HAP-1 (cell line): Measurements from ENCODE around the gene DLG2.
"Not testable (repeated sequence)": the region's sequence is repeated elsewhere in the genome, so short reads cannot be mapped to it uniquely, and the experiment has no call there.

ENCODE experiments used
- DNase-seq, 2 experiments: peaks; one replicate each; pipeline ENCODE4 v3.0.0-alpha.2; 2016 to 2020; ENCODE audit warnings: low spot score in 2 of 2
- H3K27me3 ChIP-seq: fragments of 250-450 bp; sonication (Bioruptor Pico); 2 replicates; pipeline ENCODE4 v1.5.1; 2020; ENCODE audit warnings: low read depth, mild to moderate bottlenecking, moderate library complexity
- H3K36me3 ChIP-seq: fragments of 250-450 bp; sonication (Bioruptor Pico); replicated peaks from 2 replicates; pipeline ENCODE4 v1.5.1; 2020; ENCODE audit warnings: mild to moderate bottlenecking
- H3K4me1 ChIP-seq: fragments of 250-450 bp; sonication (Bioruptor Pico); 2 replicates; pipeline ENCODE4 v1.5.1; 2020; ENCODE audit warnings: mild to moderate bottlenecking
- H3K4me3 ChIP-seq: fragments of 250-450 bp; sonication (Bioruptor Pico); 2 replicates; pipeline ENCODE4 v1.5.1; 2020; ENCODE audit warnings: mild to moderate bottlenecking, moderate library complexity
- H3K9me3 ChIP-seq: fragments of 250-450 bp; sonication (Bioruptor Pico); 2 replicates; pipeline ENCODE4 v1.5.1; 2020; ENCODE audit warnings: mild to moderate bottlenecking, moderate library complexity
- in situ Hi-C: fragments of 300-500 bp; cut with MboI; formaldehyde crosslinking; loops from 3 replicates; pipeline ENCODE4 v1.14.3; 2020; ENCODE audit warnings: low sequenced_read_pairs, inconsistent platforms, mixed read lengths

Gene DLG2

GRCh38 chr11:85359859-85360258 lies 267.3 kb downstream of the DLG2 start:
- Histone ChIP-seq H3K9me3 (no peaks in the 10 kb centered on the region), H3K4me1 (peaks cover 28% of the 10 kb centered on the region), H3K4me3 (no peak overlapping the region), H3K27me3 (no peaks in the 10 kb centered on the region), H3K36me3 (no peaks in the 10 kb centered on the region)
- in situ Hi-C loops, result no loop called here
- DNase-seq, result peak in 1 of 2 experiments; percentile 8

- in situ Hi-C loops, result no loop called here
- H3K27me3 ChIP-seq, result no peaks in the 10 kb centered on the region
- no peaks in the 10 kb centered on the region for H3K9me3 ChIP-seq
- peaks cover 28% of the 10 kb centered on the region for H3K4me1 ChIP-seq
- H3K4me3 ChIP-seq, result no peak overlapping the region
- DNase-seq, result no peak
- no peaks in the 10 kb centered on the region for H3K36me3 ChIP-seq
Observed at GRCh38 chr11:85355921-85356320, 271.2 kb downstream of the DLG2 start.

- H3K36me3 ChIP-seq, in situ Hi-C loops, H3K27me3 ChIP-seq: not testable (repeated sequence)
Observed at GRCh38 chr11:85349539-85349938, 277.6 kb downstream of the DLG2 start.

GRCh38 chr11:85348945-85349344 lies 278.2 kb downstream of the DLG2 start:
- in situ Hi-C loops, result no loop called here

More at GRCh38 chr11:85349539-85349938, 277.6 kb downstream of the DLG2 start:
- DNase-seq, H3K9me3 ChIP-seq, H3K4me3 ChIP-seq: not testable (repeated sequence)
- H3K4me1 ChIP-seq, result peaks cover 23% of the 10 kb centered on the region

GRCh38 chr11:85347291-85347690 lies 279.9 kb downstream of the DLG2 start:
- Histone ChIP-seq H3K9me3 (no peaks in the 10 kb centered on the region; the same call in 1 of the 2 replicates), H3K27me3 (no peaks in the 10 kb centered on the region), H3K36me3 (no peaks in the 10 kb centered on the region), H3K4me1 (peaks cover 23% of the 10 kb centered on the region), H3K4me3 (no peak overlapping the region)
- in situ Hi-C loops, result no loop called here
- DNase-seq, result peak; percentile 77 to 99

More at GRCh38 chr11:85348945-85349344, 278.2 kb downstream of the DLG2 start:
- H3K4me1 ChIP-seq, result peaks cover 23% of the 10 kb centered on the region
- DNase-seq, result peak; percentile 23 to 52
- H3K27me3 ChIP-seq, result no peaks in the 10 kb centered on the region
- H3K36me3 ChIP-seq, result no peaks in the 10 kb centered on the region
- H3K9me3 ChIP-seq, result no peaks in the 10 kb centered on the region; the same call in 1 of the 2 replicates
- no peak overlapping the region for H3K4me3 ChIP-seq

GRCh38 chr11:85346484-85346883 lies 280.7 kb downstream of the DLG2 start:
- Histone ChIP-seq H3K4me3 (no peak overlapping the region), H3K36me3 (no peaks in the 10 kb centered on the region), H3K4me1 (peaks cover 23% of the 10 kb centered on the region), H3K9me3 (no peaks in the 10 kb centered on the region; the same call in 1 of the 2 replicates), H3K27me3 (no peaks in the 10 kb centered on the region)
- DNase-seq, result no peak
- in situ Hi-C loops, result no loop called here

- H3K36me3 ChIP-seq, H3K27me3 ChIP-seq, H3K4me3 ChIP-seq, H3K9me3 ChIP-seq, H3K4me1 ChIP-seq, DNase-seq, in situ Hi-C loops: not testable (repeated sequence)
Observed at GRCh38 chr11:85340846-85341245, 286.3 kb downstream of the DLG2 start.

- Histone ChIP-seq H3K4me3 (no peak overlapping the region), H3K36me3 (no peaks in the 10 kb centered on the region), H3K4me1 (peaks cover 14% of the 10 kb centered on the region), H3K9me3 (no peaks in the 10 kb centered on the region), H3K27me3 (no peaks in the 10 kb centered on the region)
- in situ Hi-C loops, result no loop called here
- no peak for DNase-seq
Observed at GRCh38 chr11:85318573-85318972, 308.6 kb downstream of the DLG2 start.

GRCh38 chr11:85316967-85317366 lies 310.2 kb downstream of the DLG2 start:
- no peak for DNase-seq
- H3K4me1 ChIP-seq, result peaks cover 24% of the 10 kb centered on the region
- in situ Hi-C loops, result no loop called here
- H3K27me3 ChIP-seq, result no peaks in the 10 kb centered on the region
- no peaks in the 10 kb centered on the region for H3K9me3 ChIP-seq
- H3K36me3 ChIP-seq, result no peaks in the 10 kb centered on the region
- no peak overlapping the region for H3K4me3 ChIP-seq

GRCh38 chr11:85313741-85314140 lies 313.4 kb downstream of the DLG2 start:
- Histone ChIP-seq H3K4me3 (no peak overlapping the region), H3K27me3 (no peaks in the 10 kb centered on the region), H3K4me1 (peaks cover 26% of the 10 kb centered on the region), H3K36me3 (no peaks in the 10 kb centered on the region), H3K9me3 (no peaks in the 10 kb centered on the region)
- DNase-seq, result peak in 1 of 2 experiments; percentile 93
- in situ Hi-C loops, result no loop called here

- no peaks in the 10 kb centered on the region for H3K36me3 ChIP-seq
- H3K4me1 ChIP-seq, result peaks cover 28% of the 10 kb centered on the region
- H3K4me3 ChIP-seq, result no peak overlapping the region
- H3K9me3 ChIP-seq, result no peaks in the 10 kb centered on the region
- no peak for DNase-seq
- in situ Hi-C loops, result no loop called here
- no peaks in the 10 kb centered on the region for H3K27me3 ChIP-seq
Observed at GRCh38 chr11:85310479-85310878, 316.7 kb downstream of the DLG2 start.

GRCh38 chr11:85307366-85307765 lies 319.8 kb downstream of the DLG2 start:
- no peak for DNase-seq
- in situ Hi-C loops, result no loop called here

GRCh38 chr11:85301895-85302678 lies 325.1 kb downstream of the DLG2 start:
- peaks cover 19% of the 10 kb centered on the region for H3K4me1 ChIP-seq
- DNase-seq, result no peak
- H3K9me3 ChIP-seq, result no peaks in the 10 kb centered on the region
- no peak overlapping the region for H3K4me3 ChIP-seq
- no peaks in the 10 kb centered on the region for H3K27me3 ChIP-seq
- in situ Hi-C loops, result no loop called here
- no peaks in the 10 kb centered on the region for H3K36me3 ChIP-seq

More at GRCh38 chr11:85307366-85307765, 319.8 kb downstream of the DLG2 start:
- H3K4me3 ChIP-seq, result no peak overlapping the region
- no peaks in the 10 kb centered on the region for H3K9me3 ChIP-seq
- peaks cover 9% of the 10 kb centered on the region for H3K4me1 ChIP-seq
- H3K27me3 ChIP-seq, result no peaks in the 10 kb centered on the region
- no peaks in the 10 kb centered on the region for H3K36me3 ChIP-seq

- no peaks in the 10 kb centered on the region for H3K9me3 ChIP-seq
- in situ Hi-C loops, result no loop called here
Observed at GRCh38 chr11:85299258-85299942, 327.7 kb downstream of the DLG2 start.

More at GRCh38 chr11:85299258-85299942, 327.7 kb downstream of the DLG2 start:
- Histone ChIP-seq H3K4me1 (peaks cover 15% of the 10 kb centered on the region), H3K4me3 (no peak overlapping the region), H3K27me3 (no peaks in the 10 kb centered on the region), H3K36me3 (no peaks in the 10 kb centered on the region)
- DNase-seq, result peak; percentile 37 to 70
